ENCODE results near the gene ANKS1B.
"Not testable (repeated sequence)": the region's sequence is repeated elsewhere in the genome, so short reads cannot be mapped to it uniquely, and the experiment has no call there.

Gene ANKS1B

GRCh38 chr12:99984271-99985128 is at the start of gene ANKS1B:
ANKS1B (minus strand) TSS chr12:99984936; CDS start chr12:99984237, 699 bp downstream.
- peak; percentile 76 to 83 for DNase-seq

DNA sequence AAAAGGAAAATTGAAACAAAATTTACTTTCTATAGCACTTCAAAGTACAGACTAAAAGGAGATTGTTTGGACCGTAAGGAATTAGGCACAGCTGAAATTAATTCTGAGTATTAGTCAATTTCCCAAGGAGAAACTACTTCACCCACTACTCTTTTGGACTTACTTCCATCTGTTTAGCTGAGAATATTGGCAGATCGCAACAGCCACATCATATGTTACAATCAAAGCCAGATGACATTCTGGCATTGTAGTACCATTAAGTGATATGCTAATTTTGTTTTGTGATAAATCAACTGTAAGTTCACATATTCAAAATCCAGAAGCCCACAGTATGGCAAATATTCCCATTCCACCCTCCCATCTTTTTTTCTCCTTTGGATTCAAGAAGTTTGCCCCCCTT is 47.1 kb upstream of the ANKS1B start:
- DNase-seq = no peak

DNA sequence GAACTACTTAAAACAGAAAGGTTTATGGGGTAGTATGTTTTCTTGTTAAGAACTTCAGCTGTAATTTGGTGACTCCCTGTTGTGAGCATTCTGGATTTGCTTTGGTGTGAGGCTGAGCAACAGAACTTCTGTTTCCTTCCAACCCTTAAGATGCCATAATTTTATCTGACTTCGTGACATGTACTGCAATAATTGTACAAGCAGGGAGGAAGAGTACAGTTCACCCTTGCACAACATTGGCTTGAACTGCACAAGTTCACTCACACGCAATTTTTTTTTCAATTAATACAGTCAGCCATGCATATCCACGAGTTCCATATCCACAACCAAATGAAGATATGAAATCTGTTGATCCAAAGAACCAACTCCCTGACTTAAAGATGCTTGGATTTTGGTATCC is 42.9 kb upstream of the ANKS1B start:
- no peak for DNase-seq

DNA sequence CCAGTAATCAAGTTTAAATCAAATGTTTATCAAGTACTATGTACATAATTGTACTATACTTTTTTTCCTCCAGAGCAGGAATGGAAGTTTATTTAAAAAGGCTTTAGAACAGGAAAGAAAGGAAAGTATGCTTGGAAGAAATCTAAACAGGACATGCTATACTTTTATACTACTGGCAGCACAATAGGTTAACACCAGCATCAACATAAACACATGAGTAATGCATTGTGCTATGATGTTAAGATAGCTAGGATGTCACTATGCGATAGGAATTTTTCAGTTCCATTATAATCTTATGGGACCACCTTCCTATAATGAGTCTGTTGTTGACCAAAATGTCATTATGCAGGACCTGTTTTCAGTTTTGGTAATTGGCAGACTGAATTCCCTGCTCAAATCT is 41.5 kb upstream of the ANKS1B start:
- no peak for DNase-seq

- DNase-seq = no peak
These were observed 40.3 kb upstream of the ANKS1B start for GRCh38 chr12:100024974-100025555.

DNA sequence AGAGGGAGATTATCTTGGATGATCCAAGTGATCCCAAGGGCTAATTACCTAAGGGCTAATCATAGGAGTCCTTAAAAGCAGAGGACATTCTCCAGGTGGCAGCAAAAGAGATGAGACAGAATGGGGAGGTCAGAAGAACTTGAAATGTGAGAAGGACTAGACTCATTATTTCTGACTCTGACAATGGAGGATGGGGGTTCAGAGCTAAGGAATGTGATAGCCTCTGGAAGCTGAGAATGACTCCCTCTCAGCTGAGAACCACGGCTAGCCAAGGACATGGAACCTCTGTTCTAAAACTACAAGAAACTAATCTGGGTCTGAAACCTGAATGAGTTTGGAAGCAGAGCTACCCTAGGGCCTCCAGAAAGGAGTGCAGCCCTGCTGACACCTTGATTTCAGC is 35.6 kb upstream of the ANKS1B start:
- DNase-seq = no peak

DNA sequence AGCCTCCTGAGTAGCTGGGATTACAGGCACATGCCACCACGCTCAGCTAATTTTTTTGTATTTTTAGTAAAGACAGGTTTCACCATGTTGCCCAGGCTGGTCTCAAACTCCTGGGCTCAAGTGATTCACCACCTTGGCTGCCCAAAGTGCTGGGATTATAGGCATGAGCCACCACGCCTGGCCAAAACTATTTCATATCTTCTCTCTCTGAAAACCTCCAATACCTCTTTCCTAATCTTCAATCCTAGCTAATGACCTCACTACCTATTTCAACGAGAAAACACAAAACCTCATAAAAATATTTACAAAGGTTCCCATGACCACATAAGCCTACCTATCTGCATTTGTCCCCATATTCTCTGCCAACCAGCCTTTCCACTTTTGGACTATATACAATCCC is 32.3 kb upstream of the ANKS1B start:
- no peak for DNase-seq

- DNase-seq = not testable (repeated sequence)
These were observed 31.6 kb upstream of the ANKS1B start for GRCh38 chr12:100016304-100016703.

DNA sequence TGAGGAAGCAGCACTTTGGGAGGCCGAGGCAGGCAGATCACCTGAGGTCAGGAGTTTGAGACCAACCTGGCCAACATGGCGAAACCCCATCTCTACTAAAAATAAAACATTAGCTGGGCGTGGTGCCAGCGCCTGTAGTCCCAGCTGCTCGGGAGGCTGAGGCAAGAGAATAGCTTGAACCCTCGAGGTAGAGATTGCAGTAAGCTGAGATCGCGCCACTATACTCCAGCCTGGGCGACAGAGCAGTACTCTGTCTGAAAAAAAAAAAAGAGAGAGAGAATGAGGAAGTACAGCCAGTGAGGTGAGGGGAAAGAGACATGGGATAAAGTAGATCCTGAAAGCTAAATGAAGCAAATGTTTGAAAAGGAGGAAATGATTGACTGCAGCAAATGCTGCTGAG is 21.1 kb upstream of the ANKS1B start:
- peak; percentile 38 to 49 for DNase-seq

- no peak for DNase-seq
These were observed 13.1 kb upstream of the ANKS1B start for GRCh38 chr12:99997806-99998205.

DNA sequence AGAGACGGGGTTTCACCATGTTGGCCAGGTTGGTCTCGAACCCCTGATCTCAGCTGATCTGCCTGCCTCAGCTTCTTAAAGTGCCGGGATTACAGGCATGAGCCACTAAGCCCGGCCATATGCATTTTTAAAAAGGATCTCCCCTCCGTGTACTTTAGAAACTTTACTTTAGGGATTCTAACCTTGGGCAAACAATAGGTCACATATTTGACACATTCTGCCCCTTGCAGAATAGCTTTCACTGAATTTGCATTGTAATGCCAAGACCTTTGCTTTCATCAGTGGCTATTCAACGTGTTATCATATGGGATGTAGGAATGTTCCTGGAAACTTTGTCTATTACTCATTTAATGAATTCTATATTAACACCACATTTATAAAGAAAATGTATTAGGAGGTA is 11.4 kb upstream of the ANKS1B start:
- DNase-seq = no peak

- DNase-seq = no peak
These were observed 895 bp upstream of the ANKS1B start for GRCh38 chr12:99985631-99986030.

- no peak for DNase-seq
These were observed 414 bp upstream of the ANKS1B start for GRCh38 chr12:99985129-99985570.

DNA sequence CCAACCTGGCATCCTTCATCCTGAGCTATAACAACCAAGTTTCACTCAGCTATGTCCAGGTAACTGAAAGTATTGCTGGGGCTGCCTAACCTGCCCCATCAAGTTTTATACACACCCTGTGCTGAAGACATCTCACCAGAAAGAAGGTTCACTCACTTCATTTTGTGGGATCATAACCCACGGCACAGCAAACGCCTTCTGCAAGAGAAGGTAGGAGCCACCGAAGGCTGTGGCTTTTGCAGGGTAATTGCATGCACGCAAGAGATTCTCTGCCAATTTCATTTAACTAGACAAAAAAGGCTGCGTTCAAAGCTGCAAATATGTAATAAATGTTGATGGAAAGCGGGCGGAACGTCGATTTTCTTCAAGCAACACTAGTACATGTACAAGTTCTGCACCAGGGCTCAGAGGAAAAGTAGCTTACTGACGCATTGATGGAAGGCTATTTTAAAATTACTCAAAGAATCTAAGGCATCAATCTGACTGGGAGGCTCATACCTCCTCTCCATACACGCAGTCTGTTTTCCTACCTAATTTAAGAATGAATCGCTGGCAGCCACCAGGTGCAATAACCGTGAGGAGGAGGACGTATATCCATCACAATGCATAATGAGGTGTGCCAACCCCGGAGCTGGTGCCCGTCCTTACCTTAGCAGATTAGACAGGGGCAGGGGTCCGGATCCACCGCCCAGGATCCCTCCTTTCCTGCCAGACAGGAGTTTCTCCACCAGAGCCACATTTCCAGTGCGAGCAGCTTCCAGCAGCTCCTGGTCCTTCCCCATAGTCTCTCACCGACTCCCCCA is 1.1 kb downstream of the ANKS1B start:
- peak; percentile 18 to 43 for DNase-seq

- no peak for DNase-seq
These were observed 3.0 kb downstream of the ANKS1B start for GRCh38 chr12:99981639-99982190.

DNA sequence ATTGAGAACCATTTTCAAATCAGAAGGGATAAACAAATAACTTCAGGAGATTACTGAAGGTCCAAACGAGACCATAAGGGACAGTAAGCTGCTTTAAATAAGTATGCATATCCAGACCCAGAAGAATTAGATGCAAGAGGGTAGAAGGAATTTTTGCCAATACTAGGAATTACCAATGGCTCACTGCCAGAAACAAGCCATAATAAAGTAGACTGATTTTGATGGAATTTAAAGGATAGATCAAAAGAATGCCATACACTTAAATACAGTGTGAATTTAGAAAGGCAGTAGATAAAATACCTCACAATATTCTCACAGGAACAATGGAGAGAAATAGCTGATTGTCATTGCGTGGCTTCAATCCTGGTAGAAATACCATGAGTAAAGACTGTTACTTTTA is 5.3 kb downstream of the ANKS1B start:
- no peak for DNase-seq

GRCh38 chr12:99978152-99978551 is 6.6 kb downstream of the ANKS1B start:
- no peak for DNase-seq

DNA sequence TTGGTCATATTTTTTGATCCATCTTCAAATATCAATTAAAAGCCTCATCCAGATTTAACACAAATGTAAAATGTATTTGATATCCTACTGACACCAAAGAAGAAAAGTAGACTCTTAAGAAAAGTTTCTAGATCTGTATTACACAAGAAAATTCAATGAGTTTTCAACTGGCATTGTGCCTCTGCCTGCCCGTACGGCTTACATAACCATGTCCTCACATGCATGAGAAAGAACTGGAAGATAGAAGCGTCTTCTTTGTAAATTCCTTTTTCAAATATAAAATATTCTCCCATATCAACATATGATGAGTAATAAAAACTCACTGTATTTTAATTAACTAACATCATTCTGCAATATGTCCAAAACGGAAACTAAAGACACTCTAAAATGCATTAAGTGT is 7.2 kb downstream of the ANKS1B start:
- no peak for DNase-seq

DNA sequence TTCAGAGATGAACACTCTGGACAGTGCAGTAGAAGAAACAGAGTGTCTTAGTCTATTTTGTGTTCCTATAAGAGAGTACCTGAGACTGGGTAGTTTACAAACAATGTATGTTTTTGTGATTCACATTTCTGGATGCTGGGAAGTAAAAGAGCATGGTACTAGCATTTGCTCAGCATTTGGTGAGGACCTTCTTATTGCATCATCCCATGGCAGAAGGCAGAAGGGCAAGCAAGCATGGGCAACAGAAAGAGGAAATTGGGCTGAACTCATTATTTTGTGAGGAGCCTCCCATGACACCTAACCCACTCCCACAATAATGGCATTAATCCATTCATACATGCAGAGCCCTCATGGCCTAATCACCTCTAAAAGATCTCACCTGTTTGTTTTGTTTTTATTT is 8.0 kb downstream of the ANKS1B start:
- DNase-seq = no peak

GRCh38 chr12:99975321-99975720 is 9.4 kb downstream of the ANKS1B start:
- DNase-seq = no peak

- no peak for DNase-seq
These were observed 10.6 kb downstream of the ANKS1B start for GRCh38 chr12:99974146-99974545.

GRCh38 chr12:99966429-99966828 is 18.3 kb downstream of the ANKS1B start:
- DNase-seq = no peak

- DNase-seq = peak in 1 of 2 experiments; percentile 57
These were observed 24.4 kb downstream of the ANKS1B start for GRCh38 chr12:99960311-99960710.

Measured in SHP77 (cell line).